ENCODE measurements around the gene TUBGCP6.

TUBGCP6 gene

DNA sequence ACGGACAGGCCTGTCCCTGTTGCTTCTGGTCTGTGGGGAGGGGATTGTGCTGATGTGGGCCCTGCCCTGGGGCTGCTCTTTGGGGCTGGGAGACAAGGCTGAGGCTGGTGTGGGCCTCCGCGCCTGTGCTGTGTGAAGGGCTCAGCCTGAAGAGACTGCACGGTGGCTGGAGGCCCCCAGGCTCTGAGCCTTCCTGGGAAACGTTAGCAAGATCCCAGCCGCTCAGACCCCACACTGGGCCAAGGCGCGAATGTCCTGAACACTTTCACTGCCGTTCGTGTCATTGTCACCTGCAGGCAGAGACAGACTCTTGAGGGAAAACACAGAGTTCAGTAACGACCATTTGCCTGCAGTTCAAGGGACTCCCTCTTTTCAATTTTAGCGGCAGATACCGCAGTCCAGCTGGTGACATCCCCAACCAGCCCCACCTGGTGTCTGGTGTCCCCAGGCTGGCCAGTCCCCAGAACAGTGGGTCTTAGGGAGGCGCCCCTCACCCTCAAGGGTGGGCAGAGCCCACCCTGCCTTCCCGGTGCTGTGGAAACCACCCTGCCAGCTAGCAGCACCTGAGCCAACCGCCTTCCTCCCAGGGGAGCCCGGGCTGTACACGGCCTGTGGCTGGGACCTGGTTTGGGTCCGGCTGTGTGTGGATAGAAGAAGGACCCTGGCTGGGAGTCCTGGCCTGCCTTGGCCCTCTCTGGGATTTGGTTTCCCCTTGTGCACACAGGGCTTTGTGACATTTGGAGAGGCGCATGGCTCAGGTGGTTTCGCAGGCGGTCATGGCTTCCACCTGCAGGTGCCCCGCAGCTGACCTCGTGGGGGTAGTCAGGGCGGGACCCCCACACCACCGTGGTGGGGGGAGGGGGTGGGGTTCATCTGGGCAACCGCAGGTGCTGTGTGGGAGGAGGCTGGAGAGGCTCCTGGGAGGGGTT is 68.6 kb downstream of the TUBGCP6 start:
- Histone ChIP-seq H3K27ac (ENCODE audit: poor library complexity, severe bottlenecking) (no peak overlapping the region), H3K36me3 (ENCODE audit: low read depth) (no peaks in the 10 kb centered on the region), H3K9me3 (ENCODE audit: severe bottlenecking) (no peaks in the 10 kb centered on the region), H3K4me3 (ENCODE audit: severe bottlenecking) (no peak overlapping the region), H3K27me3 (ENCODE audit: insufficient read depth, poor library complexity, severe bottlenecking) (no peaks in the 10 kb centered on the region), H3K4me1 (ENCODE audit: insufficient read depth, poor library complexity, severe bottlenecking) (no peaks in the 10 kb centered on the region)
- no peak for ATAC-seq (ENCODE audit: low read depth)
- no peak for TF ChIP-seq CTCF (IDR thresholded peaks at IDR 0.05; ENCODE audit: poor library complexity, severe bottlenecking)
- no peak for DNase-seq (ENCODE audit: low spot score)

DNA sequence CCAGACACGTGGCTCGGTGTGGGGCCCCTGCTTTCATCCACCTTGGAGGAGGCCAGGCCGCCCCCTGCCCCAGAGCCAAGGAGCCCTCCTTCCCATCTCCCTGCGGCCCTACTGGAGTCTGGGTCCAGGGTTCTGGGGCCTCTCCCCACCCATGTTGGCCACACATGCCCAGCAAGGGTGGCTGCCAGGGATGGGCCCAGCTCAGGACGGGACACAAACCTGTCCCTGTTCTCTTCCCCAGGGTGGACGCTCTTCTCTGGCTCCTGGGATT is 69.7 kb downstream of the TUBGCP6 start:
- DNase-seq (ENCODE audit: low spot score) = no peak
- H3K27me3 ChIP-seq (ENCODE audit: insufficient read depth, poor library complexity, severe bottlenecking) = no peaks in the 10 kb centered on the region
- H3K4me3 ChIP-seq (ENCODE audit: severe bottlenecking) = no peak overlapping the region
- H3K9me3 ChIP-seq (ENCODE audit: severe bottlenecking) = no peaks in the 10 kb centered on the region
- no peaks in the 10 kb centered on the region for H3K36me3 ChIP-seq (ENCODE audit: low read depth)
- no peak overlapping the region for H3K27ac ChIP-seq (ENCODE audit: poor library complexity, severe bottlenecking)
- no peaks in the 10 kb centered on the region for H3K4me1 ChIP-seq (ENCODE audit: insufficient read depth, poor library complexity, severe bottlenecking)
- no peak for TF ChIP-seq CTCF (IDR thresholded peaks at IDR 0.05; ENCODE audit: poor library complexity, severe bottlenecking)
- no peak for ATAC-seq (ENCODE audit: low read depth)

DNA sequence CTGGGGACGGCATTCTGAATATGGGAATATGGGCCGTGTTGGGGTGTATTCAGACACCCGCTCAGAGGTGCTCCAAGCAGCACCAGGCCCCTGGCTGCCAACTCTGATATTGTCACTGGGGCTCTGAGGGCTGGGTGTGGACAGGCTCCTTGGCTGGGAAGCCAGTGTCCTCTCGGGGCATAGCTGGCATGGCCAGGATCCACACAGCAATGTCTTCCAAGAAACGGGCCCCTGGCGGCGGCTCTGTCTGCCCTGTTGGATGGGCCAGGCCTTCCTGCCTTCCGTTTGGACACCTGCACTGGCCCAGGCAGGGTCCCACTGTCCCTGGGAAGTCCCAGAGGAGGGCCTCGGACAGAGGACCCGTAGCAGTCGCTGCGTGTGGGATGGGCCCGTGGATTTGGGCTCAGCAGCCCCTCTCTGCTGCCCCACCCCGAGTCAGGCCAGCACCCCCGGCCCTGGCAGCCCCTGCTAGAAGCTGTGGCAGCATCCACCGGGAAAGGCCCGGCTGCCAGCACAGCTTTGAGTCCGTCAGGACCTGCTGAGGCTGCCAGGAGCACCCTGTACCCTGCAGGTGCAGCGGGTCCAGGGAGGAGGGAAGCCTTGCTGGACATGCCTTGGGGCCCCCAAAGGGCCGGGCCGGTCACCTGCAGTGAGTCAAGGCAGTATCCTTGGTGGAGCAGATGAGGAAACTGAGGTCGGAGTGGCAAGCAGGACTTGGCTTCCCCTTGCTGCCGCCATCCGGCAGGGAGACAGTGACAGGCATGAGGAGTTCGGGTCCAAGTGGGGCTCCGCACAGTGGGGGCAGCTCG is 70.2 kb downstream of the TUBGCP6 start:
- no peak for ATAC-seq (ENCODE audit: low read depth)
- no peak for DNase-seq (ENCODE audit: low spot score)
- no peaks in the 10 kb centered on the region for H3K36me3 ChIP-seq (ENCODE audit: low read depth)
- H3K4me1 ChIP-seq (ENCODE audit: insufficient read depth, poor library complexity, severe bottlenecking) = no peaks in the 10 kb centered on the region
- no peaks in the 10 kb centered on the region for H3K9me3 ChIP-seq (ENCODE audit: severe bottlenecking)
- H3K4me3 ChIP-seq (ENCODE audit: severe bottlenecking) = no peak overlapping the region
- TF ChIP-seq CTCF (IDR thresholded peaks at IDR 0.05; ENCODE audit: poor library complexity, severe bottlenecking) = no peak
- H3K27me3 ChIP-seq (ENCODE audit: insufficient read depth, poor library complexity, severe bottlenecking) = no peaks in the 10 kb centered on the region
- H3K27ac ChIP-seq (ENCODE audit: poor library complexity, severe bottlenecking) = no peak overlapping the region

GRCh38 chr22:50173983-50174355 is 70.9 kb downstream of the TUBGCP6 start:
- Histone ChIP-seq H3K36me3 (ENCODE audit: low read depth) (no peaks in the 10 kb centered on the region), H3K4me3 (ENCODE audit: severe bottlenecking) (no peak overlapping the region), H3K4me1 (ENCODE audit: insufficient read depth, poor library complexity, severe bottlenecking) (no peaks in the 10 kb centered on the region), H3K27me3 (ENCODE audit: insufficient read depth, poor library complexity, severe bottlenecking) (peaks cover 4% of the 10 kb centered on the region), H3K9me3 (ENCODE audit: severe bottlenecking) (no peaks in the 10 kb centered on the region), H3K27ac (ENCODE audit: poor library complexity, severe bottlenecking) (no peak overlapping the region)
- no peak for TF ChIP-seq CTCF (IDR thresholded peaks at IDR 0.05; ENCODE audit: poor library complexity, severe bottlenecking)
- DNase-seq (ENCODE audit: low spot score) (no peak), ATAC-seq (ENCODE audit: low read depth) (no peak)

Measured in RWPE2 (cell line).